Muscle layer of duodenum (tissue), 2 donors: ENCODE data around the gene OSBPL5.
"Not testable (repeated sequence)": the region's sequence is repeated elsewhere in the genome, so short reads cannot be mapped to it uniquely, and the experiment has no call there.

ENCODE experiments used
- H3K27ac ChIP-seq: one replicate; pipeline ENCODE4 v1.7.0; 2013; ENCODE audit warnings: mild to moderate bottlenecking, low read length
- H3K27me3 ChIP-seq: one replicate; pipeline ENCODE4 v1.7.0; 2013; ENCODE audit warnings: low read depth, mild to moderate bottlenecking, control low read depth, low read length
- H3K36me3 ChIP-seq, 2 donors: one replicate each; pipeline ENCODE4 v1.7.0; 2013; ENCODE audit warnings: low read length in 2 of 2, control low read depth in 1 of 2, mild to moderate bottlenecking in 1 of 2; ENCODE audit not compliant: insufficient read depth in 2 of 2, control insufficient read depth in 1 of 2
- H3K4me1 ChIP-seq, 2 donors: one replicate each; pipeline ENCODE4 v1.7.0; 2013; ENCODE audit warnings: low read length in 2 of 2, mild to moderate bottlenecking in 2 of 2, control low read depth in 1 of 2, moderate library complexity in 1 of 2; ENCODE audit not compliant: insufficient read depth in 2 of 2, control insufficient read depth in 1 of 2
- H3K4me3 ChIP-seq, 2 donors: one replicate each; pipeline ENCODE4 v1.7.0; 2013; ENCODE audit warnings: low read length in 2 of 2, low read depth in 1 of 2, mild to moderate bottlenecking in 1 of 2
- H3K9me3 ChIP-seq, 2 donors: one replicate each; pipeline ENCODE4 v1.7.0; 2013; ENCODE audit warnings: low read length in 2 of 2, control low read depth in 1 of 2, mild to moderate bottlenecking in 1 of 2; ENCODE audit not compliant: control insufficient read depth in 1 of 2
- donor health status: healthy.

The OSBPL5 gene

DNA sequence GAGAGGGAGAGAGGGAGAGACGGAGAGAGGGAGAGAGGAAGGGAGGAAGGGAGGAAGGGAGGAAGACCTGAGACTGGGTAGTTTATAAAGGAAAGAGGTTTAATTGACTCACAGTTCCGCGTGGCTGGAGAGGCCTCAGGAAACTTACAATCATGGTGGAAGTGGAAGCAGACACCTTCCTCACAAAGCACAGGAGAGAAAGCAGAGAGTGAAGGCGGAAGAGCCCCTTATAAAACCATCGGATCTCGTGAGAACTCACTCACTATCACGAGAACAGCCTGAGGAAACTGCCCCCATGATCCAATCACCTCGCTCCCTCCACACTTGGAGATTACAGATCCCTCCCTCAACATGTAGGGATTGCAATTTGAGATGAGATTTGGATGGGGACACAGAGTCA, 95.7 kb downstream of the OSBPL5 start:
- H3K27me3 ChIP-seq: no peaks in the 10 kb centered on the region
- no peak overlapping the region for H3K27ac ChIP-seq
- no peak overlapping the region for H3K4me3 ChIP-seq
- no peaks in the 10 kb centered on the region for H3K9me3 ChIP-seq
- no peaks in the 10 kb centered on the region for H3K36me3 ChIP-seq
- H3K4me1 ChIP-seq: no peaks in the 10 kb centered on the region

DNA sequence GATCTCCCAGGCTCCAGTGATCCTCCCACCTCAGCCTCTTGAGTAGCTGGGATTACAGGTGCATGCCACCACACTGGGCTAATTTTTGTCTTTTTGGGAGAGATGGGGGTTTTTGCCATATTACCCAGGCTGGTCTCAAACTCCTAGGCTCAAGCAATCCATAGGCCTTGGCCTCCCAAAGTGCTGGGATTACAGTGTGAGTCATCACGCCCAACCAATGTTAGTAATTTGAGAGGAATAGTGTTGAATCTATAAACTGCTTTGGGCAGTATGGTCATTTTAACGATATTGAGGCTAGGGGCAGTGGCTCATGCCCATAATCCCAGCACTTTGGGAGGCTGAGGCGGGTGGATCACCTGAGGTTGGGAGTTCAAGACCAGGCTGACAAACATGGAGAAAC, 98.8 kb downstream of the OSBPL5 start:
- not testable (repeated sequence) for H3K27ac ChIP-seq, H3K36me3 ChIP-seq, H3K27me3 ChIP-seq, H3K9me3 ChIP-seq, H3K4me3 ChIP-seq, H3K4me1 ChIP-seq

DNA sequence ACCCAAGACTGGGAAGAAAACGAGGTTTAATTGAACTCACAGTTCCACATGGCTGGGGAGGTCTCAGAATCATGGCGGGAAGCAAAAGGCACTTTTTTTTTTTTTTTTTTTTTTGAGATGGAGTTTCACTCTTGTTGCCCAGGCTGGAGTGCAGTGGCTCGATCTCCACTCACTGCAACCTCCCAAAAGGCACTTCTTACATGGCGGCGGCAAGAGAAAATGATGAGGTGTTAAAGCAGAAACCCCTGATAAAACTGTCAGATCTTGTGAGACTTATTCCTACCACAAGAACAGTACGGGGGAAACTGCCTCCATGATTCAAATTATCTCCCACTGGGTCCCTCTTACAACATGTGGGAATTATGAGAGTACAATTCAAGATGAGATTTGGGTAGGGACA, 100.4 kb downstream of the OSBPL5 start:
- H3K27ac ChIP-seq, H3K4me3 ChIP-seq, H3K4me1 ChIP-seq, H3K9me3 ChIP-seq, H3K36me3 ChIP-seq, H3K27me3 ChIP-seq: not testable (repeated sequence)

DNA sequence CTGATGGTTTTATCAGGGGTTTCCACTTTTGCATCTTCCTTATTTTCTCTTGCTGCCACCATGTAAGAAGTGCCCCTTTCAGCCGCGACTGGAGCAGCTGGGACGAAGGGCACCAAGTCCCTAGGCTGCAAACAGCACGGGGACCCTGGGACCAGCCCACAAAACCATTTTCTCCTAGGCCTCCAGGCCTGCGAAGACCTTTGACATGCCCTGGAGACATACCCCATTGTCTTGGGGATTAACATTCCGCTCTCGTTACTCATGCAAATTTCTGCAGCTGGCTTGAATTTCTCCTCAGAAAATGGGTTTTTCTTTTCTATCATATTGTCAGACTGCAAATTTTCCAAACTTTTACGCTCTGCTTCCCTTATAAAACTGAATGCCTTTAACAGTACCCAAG, 101.2 kb downstream of the OSBPL5 start:
- H3K27ac ChIP-seq, H3K9me3 ChIP-seq, H3K4me1 ChIP-seq, H3K27me3 ChIP-seq, H3K36me3 ChIP-seq, H3K4me3 ChIP-seq: not testable (repeated sequence)

DNA sequence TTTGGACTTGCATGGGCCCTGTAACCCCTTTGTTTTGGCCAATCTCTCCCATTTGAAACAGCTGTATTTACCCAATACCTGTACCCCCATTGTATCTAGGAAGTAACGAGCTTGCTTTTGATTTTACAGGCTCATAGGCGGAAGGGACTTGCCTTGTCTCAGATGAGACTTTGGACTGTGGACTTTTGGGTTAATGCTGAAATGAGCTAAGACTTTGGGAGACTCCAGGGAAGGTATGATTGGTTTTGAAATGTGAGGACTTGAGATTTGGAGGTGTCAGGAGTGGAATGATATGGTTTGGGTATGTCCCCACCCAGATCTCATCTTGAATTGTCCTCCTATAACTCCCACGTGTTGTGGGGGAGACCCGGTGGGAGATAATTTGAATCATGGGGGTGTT, 101.7 kb downstream of the OSBPL5 start:
- H3K36me3 ChIP-seq, H3K4me1 ChIP-seq, H3K9me3 ChIP-seq, H3K27ac ChIP-seq, H3K27me3 ChIP-seq, H3K4me3 ChIP-seq: not testable (repeated sequence)

DNA sequence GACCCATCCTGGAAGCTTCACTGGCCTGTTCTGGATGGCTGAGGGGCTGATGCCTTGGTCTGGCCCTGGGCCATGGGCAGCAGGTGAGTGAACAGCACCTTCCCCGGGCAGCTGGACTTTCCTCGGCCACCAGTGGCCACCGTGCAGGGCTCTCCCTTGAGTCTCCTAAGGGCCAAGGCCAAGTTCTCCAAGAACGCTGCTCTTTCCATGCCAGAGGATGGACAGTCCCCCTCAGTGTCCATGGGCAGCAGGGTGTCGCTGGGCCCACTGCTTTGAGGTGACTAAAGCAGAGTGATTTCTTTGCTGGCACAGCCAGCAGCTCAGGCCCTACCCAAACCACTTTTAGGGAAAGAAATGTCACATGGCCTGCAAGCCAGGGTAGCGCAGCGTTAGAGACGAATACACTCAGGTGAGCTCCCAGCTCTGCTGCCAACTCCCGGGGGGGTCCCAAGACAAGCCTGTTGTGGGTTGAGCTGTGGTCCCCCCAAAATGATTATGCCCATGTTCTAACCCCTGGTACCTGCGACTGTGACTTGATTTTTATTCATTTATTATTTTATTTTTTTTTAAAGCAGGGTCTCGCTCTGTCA, 104.6 kb downstream of the OSBPL5 start:
- Histone ChIP-seq H3K4me3 (no peak overlapping the region), H3K27ac (no peak overlapping the region), H3K27me3 (no peaks in the 10 kb centered on the region), H3K36me3 (no peaks in the 10 kb centered on the region), H3K4me1 (peaks cover 11 to 17% of the 10 kb centered on the region in 2 donors), H3K9me3 (no peaks in the 10 kb centered on the region)

DNA sequence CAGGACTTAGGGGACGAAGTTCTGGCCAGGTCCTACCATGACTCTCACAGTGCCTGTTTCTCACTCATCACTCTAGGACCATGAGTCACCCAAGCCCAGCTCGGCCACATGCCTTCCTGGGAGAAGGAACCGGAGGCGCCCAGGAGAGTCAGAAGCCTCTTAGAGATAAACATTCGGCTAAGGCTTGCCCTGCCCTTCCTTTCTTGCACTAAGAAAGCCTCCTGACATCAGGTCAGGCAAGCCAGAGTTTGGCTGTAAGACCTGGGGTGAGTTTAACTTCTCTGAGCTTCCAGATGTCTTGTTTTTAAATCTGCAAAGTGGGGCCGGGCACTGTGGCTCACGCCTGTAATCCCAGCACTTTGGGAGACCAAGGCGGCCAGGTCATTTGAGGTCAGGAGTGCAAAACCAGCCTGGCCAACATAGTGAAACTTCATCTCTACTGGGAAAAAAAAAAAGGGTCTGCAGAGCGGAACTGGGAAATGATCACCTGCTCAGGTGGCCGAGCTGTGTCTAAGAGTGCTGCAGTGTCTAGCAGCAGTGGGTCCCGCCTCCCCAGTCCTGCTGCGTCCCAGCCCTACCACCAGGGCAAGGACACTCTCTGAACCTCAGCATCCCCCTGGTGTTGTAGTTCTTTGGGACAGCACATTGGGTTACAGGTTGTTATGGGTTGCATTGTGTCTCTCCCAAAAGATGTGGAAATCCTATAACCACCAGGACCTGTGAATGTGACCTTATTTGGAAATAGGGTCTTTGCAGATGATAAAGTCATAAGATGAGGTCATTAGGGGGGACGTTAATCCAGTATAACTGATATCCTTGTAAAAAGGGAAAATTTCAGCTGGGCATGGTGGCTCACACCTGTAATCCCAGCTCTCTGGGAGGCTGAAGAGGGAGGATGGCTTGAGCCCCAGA, 106.1 kb downstream of the OSBPL5 start:
- Histone ChIP-seq H3K27me3 (no peaks in the 10 kb centered on the region), H3K4me3 (no peak overlapping the region), H3K9me3 (no peaks in the 10 kb centered on the region), H3K27ac (no peak overlapping the region), H3K4me1 (peaks cover 11 to 21% of the 10 kb centered on the region in 2 donors), H3K36me3 (peaks cover 3 to 9% of the 10 kb centered on the region in 2 donors)

DNA sequence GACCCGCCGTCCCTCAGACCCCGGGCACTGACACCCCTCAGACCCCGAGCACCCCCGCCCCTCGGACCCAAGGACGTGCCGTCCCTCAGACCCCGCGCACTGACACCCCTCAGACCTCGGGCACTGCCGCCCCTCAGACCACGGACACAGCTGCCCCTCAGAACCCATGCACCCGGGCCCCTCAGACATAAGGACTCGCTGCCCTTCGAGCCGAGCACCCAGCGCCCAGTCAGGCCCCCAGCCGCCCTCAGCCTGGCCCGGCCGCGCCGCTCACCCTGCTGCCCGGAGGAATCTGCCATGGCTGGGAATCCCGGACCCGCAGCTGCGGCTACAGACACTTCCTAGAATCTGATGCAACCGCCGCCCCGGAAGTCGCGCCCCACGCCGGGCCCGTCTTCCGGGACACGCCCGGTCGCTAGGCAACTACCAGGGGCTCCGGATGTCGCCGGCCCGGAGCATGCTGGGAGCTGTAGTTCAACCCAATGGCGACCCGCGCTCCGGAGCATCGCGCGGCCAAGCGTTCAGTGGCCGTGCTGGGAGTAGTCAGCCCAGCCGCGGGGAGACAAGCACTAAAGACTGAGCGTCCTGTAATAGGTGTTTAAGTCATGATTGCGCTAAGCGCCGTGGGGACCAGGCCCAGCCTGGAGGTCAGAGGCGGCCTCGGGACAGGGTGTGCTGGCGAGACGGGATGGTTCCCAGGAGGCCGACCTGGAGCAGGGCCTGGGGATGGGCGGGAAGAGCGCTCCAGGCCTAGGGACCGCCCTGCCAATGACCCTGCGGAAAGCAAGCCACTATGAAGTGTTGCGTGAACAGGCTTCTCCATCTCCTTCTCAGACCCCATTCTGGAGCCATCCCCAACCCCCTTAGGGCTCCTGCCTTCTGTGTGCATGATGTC, 107.8 kb downstream of the OSBPL5 start, which contains the start of gene CARS1:
TSS of gene CARS1 (minus strand) at position 355 of the 895 bp plus-strand sequence. CDS start at position 299, 56 bp downstream.
- H3K36me3 ChIP-seq: peaks cover 4 to 9% of the 10 kb centered on the region in 2 donors
- H3K27ac ChIP-seq: peak within 1 kb of the TSS; percentile 67
- H3K27me3 ChIP-seq: no peaks in the 10 kb centered on the region
- peak within 1 kb of the TSS; percentile 72 to 77 for H3K4me3 ChIP-seq
- peaks cover 11 to 25% of the 10 kb centered on the region in 2 donors for H3K4me1 ChIP-seq
- no peaks in the 10 kb centered on the region for H3K9me3 ChIP-seq

DNA sequence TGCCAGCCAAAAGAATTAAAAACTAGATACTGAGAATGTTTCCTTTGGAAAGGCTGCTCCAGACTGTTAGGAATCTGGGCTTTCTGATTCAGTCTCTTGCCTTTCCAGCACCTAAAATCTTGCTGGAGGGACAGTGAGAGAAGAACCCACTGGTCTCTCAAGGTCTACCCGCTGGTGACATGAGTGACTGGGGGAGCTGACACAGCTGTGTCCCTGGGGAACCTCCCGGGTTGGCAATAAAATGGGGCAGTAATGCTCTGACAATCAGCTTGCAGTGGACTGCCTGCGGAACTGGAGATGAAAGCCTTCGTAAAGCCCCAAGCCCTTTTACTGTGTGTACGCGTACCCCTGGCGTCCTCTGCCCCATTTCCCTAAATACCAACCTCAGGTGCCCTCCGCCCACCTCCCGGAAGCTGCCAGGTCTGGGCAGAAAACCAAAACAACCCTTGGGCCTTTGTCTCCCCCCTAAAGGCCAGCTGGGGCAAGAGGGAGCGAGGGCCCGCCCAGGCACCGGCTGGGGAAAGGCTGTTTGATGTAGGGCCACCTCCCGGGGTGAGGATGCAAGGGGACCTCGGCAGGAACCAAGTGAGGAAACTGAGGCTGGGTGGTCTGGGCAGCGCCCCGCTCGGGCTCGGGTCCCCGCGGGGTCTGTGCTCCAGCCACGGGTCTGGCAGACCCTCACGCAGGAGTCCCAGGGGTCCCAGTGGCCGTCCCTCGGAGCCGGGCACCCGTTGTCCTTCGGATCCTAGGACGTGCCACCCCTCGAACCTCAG, 108.6 kb downstream of the OSBPL5 start:
- H3K4me1 ChIP-seq: peaks cover 11 to 25% of the 10 kb centered on the region in 2 donors
- no peaks in the 10 kb centered on the region for H3K9me3 ChIP-seq
- H3K27ac ChIP-seq: peak overlapping the region; percentile 67

DNA sequence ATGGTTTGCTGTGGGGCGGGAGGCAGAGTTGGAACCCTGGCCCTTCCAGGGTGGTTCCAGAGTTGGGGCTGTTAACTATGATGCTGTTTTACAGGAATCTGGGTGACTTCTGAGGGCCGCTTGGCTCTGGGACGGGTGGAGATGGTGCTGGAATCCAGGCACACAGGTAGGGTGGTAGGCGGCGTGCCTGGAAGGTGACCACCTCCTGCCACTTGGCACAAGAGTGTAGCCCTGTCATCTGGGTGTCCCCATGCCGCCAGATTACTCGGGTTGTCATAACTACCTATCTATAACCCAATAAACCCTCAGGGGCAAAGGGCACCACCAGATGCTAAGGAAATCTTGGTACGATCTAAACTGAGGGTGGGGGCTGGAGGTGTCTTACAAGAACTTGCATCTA, 109.2 kb downstream of the OSBPL5 start:
- Histone ChIP-seq H3K4me1 (peaks cover 11 to 31% of the 10 kb centered on the region in 2 donors), H3K4me3 (peak overlapping the region; percentile 72 to 77), H3K36me3 (peaks cover 4 to 9% of the 10 kb centered on the region in 2 donors), H3K27ac (peak overlapping the region; percentile 67), H3K27me3 (no peaks in the 10 kb centered on the region), H3K9me3 (no peaks in the 10 kb centered on the region)

More for the DNA sequence above, 108.6 kb downstream of the OSBPL5 start:
- no peaks in the 10 kb centered on the region for H3K27me3 ChIP-seq
- H3K4me3 ChIP-seq: peak overlapping the region; percentile 72 to 77
- peaks cover 4 to 9% of the 10 kb centered on the region in 2 donors for H3K36me3 ChIP-seq
